Measurements from ENCODE around the gene WNK4. TPM values are rescaled to one million over a fixed set of nuclear protein-coding genes. Genes with fewer than 3 reads are reported as not detected.

WNK4 gene
- total RNA-seq, 1 donor from 2014 or later = 1.2 TPM

DNA sequence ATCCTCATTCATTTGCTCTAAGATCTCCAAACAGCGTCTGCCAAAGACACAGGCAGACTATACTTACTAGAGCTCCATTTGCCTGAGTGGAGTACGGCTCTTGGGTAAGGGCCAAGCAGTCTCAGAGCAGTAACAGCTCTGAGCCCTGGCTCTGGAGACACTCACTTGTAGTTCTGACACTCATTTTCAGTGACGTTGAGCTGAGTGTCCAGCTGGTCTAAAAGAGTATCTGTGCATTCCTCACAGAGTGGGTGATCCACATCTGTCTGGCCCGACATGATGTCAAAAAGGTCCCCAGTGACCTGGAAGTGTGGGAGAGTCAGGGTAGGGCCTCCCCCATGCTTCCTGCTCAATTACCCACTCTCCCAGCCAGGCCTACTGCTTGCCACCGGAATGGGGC lies 38.0 kb downstream of the WNK4 start:
- no peak for DNase-seq (ENCODE audit: extremely low spot score in 2 of 2)
- intact Hi-C loops (cut with DNase I) = loop anchor here (10.0 kb wide), 1 partner anchor 114 kb away; no protein-coding TSS in a partner anchor
- TF ChIP-seq, protein P1, sequence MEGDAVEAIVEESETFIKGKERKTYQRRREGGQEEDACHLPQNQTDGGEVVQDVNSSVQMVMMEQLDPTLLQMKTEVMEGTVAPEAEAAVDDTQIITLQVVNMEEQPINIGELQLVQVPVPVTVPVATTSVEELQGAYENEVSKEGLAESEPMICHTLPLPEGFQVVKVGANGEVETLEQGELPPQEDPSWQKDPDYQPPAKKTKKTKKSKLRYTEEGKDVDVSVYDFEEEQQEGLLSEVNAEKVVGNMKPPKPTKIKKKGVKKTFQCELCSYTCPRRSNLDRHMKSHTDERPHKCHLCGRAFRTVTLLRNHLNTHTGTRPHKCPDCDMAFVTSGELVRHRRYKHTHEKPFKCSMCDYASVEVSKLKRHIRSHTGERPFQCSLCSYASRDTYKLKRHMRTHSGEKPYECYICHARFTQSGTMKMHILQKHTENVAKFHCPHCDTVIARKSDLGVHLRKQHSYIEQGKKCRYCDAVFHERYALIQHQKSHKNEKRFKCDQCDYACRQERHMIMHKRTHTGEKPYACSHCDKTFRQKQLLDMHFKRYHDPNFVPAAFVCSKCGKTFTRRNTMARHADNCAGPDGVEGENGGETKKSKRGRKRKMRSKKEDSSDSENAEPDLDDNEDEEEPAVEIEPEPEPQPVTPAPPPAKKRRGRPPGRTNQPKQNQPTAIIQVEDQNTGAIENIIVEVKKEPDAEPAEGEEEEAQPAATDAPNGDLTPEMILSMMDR (IDR thresholded peaks at IDR 0.05) = no peak
- TF ChIP-seq POLR2A (IDR thresholded peaks at IDR 0.05) (no peak), POLR2AphosphoS5 (IDR thresholded peaks at IDR 0.05; ENCODE audit: insufficient read depth in 1 of 2, low read depth in 1 of 2) (no peak)
- no peak overlapping the region for H3K4me3 ChIP-seq
- no peaks in the 10 kb centered on the region for H3K27me3 ChIP-seq
- no peak overlapping the region for H3K27ac ChIP-seq
- H3K36me3 ChIP-seq = peaks cover 0 to 67% of the 10 kb centered on the region in 2 donors
- peaks cover 14% of the 10 kb centered on the region for H3K4me1 ChIP-seq
- no peaks in the 10 kb centered on the region for H3K9me3 ChIP-seq

DNA sequence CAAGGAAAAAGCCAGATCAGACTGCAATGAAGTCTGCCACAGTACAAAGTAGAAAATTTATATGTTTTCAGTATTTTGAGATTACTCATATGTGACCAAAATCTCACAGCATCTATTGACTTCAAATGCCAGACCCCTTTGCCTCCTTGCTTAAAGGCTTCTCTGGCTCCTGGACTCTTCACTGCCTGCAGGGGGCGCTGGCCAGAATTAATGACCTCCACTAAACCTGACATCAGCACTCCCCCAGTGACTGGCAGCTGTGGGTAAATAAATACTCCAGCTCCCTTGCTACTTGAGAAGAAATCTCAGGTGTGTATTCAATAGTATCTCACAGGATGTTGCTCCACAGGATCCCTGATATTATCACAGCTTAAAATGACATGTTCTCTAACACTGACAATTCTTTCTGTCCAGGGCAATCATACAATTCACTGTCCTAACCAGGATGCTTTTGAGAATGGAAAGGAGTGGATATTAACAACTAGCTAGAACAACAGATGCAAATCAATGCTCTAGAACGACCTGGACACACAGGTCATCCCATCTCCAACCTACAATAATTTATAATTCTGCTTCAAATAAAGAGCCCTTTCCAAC lies 39.6 kb downstream of the WNK4 start:
- Histone ChIP-seq H3K27me3 (no peaks in the 10 kb centered on the region), H3K27ac (no peak overlapping the region), H3K36me3 (peaks cover 0 to 52% of the 10 kb centered on the region in 2 donors), H3K9me3 (no peaks in the 10 kb centered on the region), H3K4me1 (peaks cover 25% of the 10 kb centered on the region), H3K4me3 (no peak overlapping the region)
- no peak for DNase-seq (ENCODE audit: extremely low spot score in 2 of 2)
- intact Hi-C loops (cut with DNase I) = loop anchor here (10.0 kb wide), 3 partner anchors 55 to 245 kb away; partner anchors contain the start of genes PSMC3IP and RAMP2
- TF ChIP-seq, protein P1 (IDR thresholded peaks at IDR 0.05) = no peak
- TF ChIP-seq POLR2AphosphoS5 (IDR thresholded peaks at IDR 0.05; ENCODE audit: insufficient read depth in 1 of 2, low read depth in 1 of 2) (no peak), POLR2A (IDR thresholded peaks at IDR 0.05) (no peak)

DNA sequence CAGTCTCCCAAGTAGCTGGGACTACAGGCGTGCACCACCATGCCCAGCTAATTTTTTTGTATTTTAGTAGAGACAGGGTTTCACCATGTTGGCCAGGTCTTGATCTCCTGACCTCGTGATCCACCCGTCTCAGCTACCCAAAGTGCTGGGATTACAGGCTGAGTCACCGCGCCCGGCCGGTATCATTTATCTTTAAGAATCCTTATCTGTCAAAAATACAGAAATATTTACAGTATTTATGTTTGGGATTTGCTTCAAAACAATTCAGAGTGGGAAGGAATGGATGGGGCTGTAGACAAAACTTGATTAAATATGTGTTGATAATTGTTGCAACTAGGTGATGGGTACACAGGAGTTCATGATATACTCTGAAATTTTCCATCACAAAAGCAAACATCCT lies 40.8 kb downstream of the WNK4 start:
- no peak for DNase-seq (ENCODE audit: extremely low spot score in 2 of 2)
- no peak overlapping the region for H3K27ac ChIP-seq
- no peaks in the 10 kb centered on the region for H3K27me3 ChIP-seq
- no peak overlapping the region for H3K4me3 ChIP-seq
- TF ChIP-seq, protein P1 (IDR thresholded peaks at IDR 0.05) = no peak
- TF ChIP-seq POLR2AphosphoS5 (IDR thresholded peaks at IDR 0.05; ENCODE audit: insufficient read depth in 1 of 2, low read depth in 1 of 2) = no peak
- TF ChIP-seq POLR2A (IDR thresholded peaks at IDR 0.05) = no peak
- no peaks in the 10 kb centered on the region for H3K9me3 ChIP-seq
- intact Hi-C loops (cut with DNase I) = loop anchor here (10.0 kb wide), 2 partner anchors 56 to 246 kb away; partner anchors contain the start of genes PSMC3IP and RAMP2
- H3K4me1 ChIP-seq = peaks cover 25% of the 10 kb centered on the region
- peaks cover 0 to 41% of the 10 kb centered on the region in 2 donors for H3K36me3 ChIP-seq

DNA sequence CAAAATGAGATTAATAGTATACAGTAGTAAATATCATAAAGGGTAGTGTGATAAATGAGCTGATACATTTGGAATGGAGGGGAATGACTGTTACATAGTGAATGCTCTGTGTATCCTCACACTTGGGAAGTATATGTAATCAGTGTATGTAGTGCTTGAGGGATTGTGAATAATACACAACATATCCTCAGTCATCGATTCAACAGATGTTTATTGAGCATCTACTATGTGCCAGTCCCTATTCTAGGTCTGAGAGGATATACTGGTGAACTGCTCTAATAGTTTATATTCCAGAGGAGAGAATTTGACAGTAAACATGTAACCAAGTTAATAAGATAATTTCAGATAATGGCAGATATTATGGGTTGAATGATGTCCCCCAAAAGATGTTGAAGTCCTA lies 47.1 kb downstream of the WNK4 start:
- no peak for DNase-seq (ENCODE audit: extremely low spot score in 2 of 2)
- Histone ChIP-seq H3K9me3 (no peaks in the 10 kb centered on the region), H3K36me3 (no peaks in the 10 kb centered on the region), H3K27ac (no peak overlapping the region), H3K4me3 (no peak overlapping the region), H3K27me3 (no peaks in the 10 kb centered on the region), H3K4me1 (peaks cover 24% of the 10 kb centered on the region)
- intact Hi-C loops (cut with DNase I) = loop anchor here (10.0 kb wide), 2 partner anchors 63 to 253 kb away; partner anchors contain the start of genes PSMC3IP and RAMP2
- TF ChIP-seq POLR2AphosphoS5 (IDR thresholded peaks at IDR 0.05; ENCODE audit: insufficient read depth in 1 of 2, low read depth in 1 of 2) (no peak), POLR2A (IDR thresholded peaks at IDR 0.05) (no peak)
- TF ChIP-seq, protein P1 (IDR thresholded peaks at IDR 0.05) = no peak

DNA sequence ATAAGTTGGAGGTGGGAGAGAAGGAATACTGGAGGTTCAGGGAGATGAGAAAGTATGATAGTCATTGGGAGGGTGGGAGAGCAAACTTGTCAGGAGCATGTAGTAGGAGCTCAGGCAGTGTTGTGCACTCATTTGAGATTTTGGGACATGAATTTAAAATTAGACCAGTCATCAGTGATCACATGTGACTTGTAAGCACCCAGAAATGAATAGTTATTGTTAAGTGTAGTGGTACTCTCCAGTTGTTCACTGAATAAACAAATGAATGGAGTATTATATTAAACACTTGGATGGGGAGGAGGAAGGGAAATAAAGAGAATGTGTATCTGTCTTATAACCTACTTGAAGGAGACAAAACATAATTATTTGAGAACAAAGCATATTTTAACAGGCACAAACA lies 50.6 kb downstream of the WNK4 start:
- no peak for TF ChIP-seq POLR2AphosphoS5 (IDR thresholded peaks at IDR 0.05; ENCODE audit: insufficient read depth in 1 of 2, low read depth in 1 of 2)
- TF ChIP-seq, protein P1 (IDR thresholded peaks at IDR 0.05) = no peak
- TF ChIP-seq POLR2A (IDR thresholded peaks at IDR 0.05) = no peak
- intact Hi-C loops (cut with DNase I) = no loop called here

More for the DNA sequence above, 50.6 kb downstream of the WNK4 start:
- H3K4me1 ChIP-seq = peaks cover 21% of the 10 kb centered on the region
- H3K27me3 ChIP-seq = no peaks in the 10 kb centered on the region
- no peak overlapping the region for H3K27ac ChIP-seq
- DNase-seq (ENCODE audit: extremely low spot score in 2 of 2) = no peak
- no peaks in the 10 kb centered on the region for H3K9me3 ChIP-seq
- no peak overlapping the region for H3K4me3 ChIP-seq
- peaks cover 0 to 6% of the 10 kb centered on the region in 2 donors for H3K36me3 ChIP-seq
